K562 (cell line): ENCODE data around the gene NXT1.

ENCODE experiments used
- CTCF ChIP-seq, 3 experiments: IDR thresholded peaks in 2 of 3; conservative IDR thresholded peaks in 1 of 3; 2 replicates each; pipeline ENCODE4 v1.5.1; 2011 to 2012; ENCODE audit warnings: low read length in 3 of 3, mild to moderate bottlenecking in 3 of 3, control low read depth in 2 of 3, improper control_type of control experiment in 1 of 3, inconsistent platforms in 1 of 3, low read depth in 1 of 3, mixed read lengths in 1 of 3, moderate library complexity in 1 of 3; ENCODE audit not compliant: insufficient read depth in 2 of 3
- E4F1 ChIP-seq: fragments of 250-450 bp; sonication (Bioruptor Pico); IDR thresholded peaks from 2 replicates; pipeline ENCODE4 v1.5.0; 2021; ENCODE audit warnings: mild to moderate bottlenecking, borderline replicate concordance
- NFRKB ChIP-seq: fragments of 450-650 bp; IDR thresholded peaks from 2 replicates; pipeline ENCODE4 v1.6.1; 2016; ENCODE audit warnings: low read depth
- PHTF2 ChIP-seq: fragments of 250-450 bp; sonication (Bioruptor Pico); IDR thresholded peaks from 2 replicates; pipeline ENCODE4 v1.5.0; 2021; ENCODE audit warnings: mild to moderate bottlenecking
- POU5F1 ChIP-seq: fragments of 150-350 bp; IDR thresholded peaks from 2 replicates; pipeline ENCODE4 v1.6.1; 2014; ENCODE audit warnings: borderline replicate concordance, low read length, low read depth, mild to moderate bottlenecking; ENCODE audit not compliant: partially characterized antibody
- SP1 ChIP-seq: sonication (generic); formaldehyde crosslinking; IDR thresholded peaks from 2 replicates; pipeline ENCODE4 v1.8.1; 2022; ENCODE audit warnings: mild to moderate bottlenecking, missing genetic modification reagents
- STAT5A ChIP-seq: IDR thresholded peaks from 2 replicates; pipeline ENCODE4 v1.6.1; 2012; ENCODE audit warnings: low read length, inconsistent platforms, borderline replicate concordance
- U2AF1 ChIP-seq: fragments of 200-400 bp; formaldehyde crosslinking; optimal IDR thresholded peaks from 2 replicates; pipeline ENCODE3; 2017; ENCODE audit warnings: mild to moderate bottlenecking, low read depth, low read length, moderate library complexity

- TF ChIP-seq U2AF1: no peak
- no peak for TF ChIP-seq CTCF (IDR thresholded peaks at IDR 0.05 in 2 of 3, conservative IDR thresholded peaks at IDR 0.05 in 1 of 3; ENCODE audit: insufficient read depth in 2 of 3, low read depth in 1 of 3, low read length in 3 of 3)
- no peak for TF ChIP-seq SP1 (CRISPR knock-in tag)
- no peak for TF ChIP-seq STAT5A
- TF ChIP-seq E4F1 (CRISPR knock-in tag): no peak
- no peak for TF ChIP-seq POU5F1
- TF ChIP-seq PHTF2 (CRISPR knock-in tag): no peak
- TF ChIP-seq NFRKB: no peak
These were observed 45.5 kb upstream of the NXT1 start for GRCh38 chr20:23305098-23305497.
